GM21447 (cell line): ENCODE measurements around the gene ABI3BP.

Experiments used
- ATAC-seq: cut with Tn5 transposase; IDR thresholded peaks from one replicate; pipeline ENCODE4 v1.9.1; 2021; ENCODE audit not compliant: unreplicated experiment

ABI3BP gene

GRCh38 chr3:100988080-100988479 is 5.1 kb downstream of the ABI3BP start:
- no peak for ATAC-seq

- ATAC-seq: no peak
These were observed 8.9 kb downstream of the ABI3BP start for GRCh38 chr3:100984308-100984707.

GRCh38 chr3:100982710-100983109 is 10.5 kb downstream of the ABI3BP start:
- ATAC-seq: no peak

- no peak for ATAC-seq
These were observed 11.9 kb downstream of the ABI3BP start for GRCh38 chr3:100981164-100981911.

GRCh38 chr3:100978011-100978659 is 15.1 kb downstream of the ABI3BP start:
- ATAC-seq: no peak

GRCh38 chr3:100976611-100977010 is 16.6 kb downstream of the ABI3BP start:
- ATAC-seq: no peak

GRCh38 chr3:100975714-100976113 is 17.5 kb downstream of the ABI3BP start:
- no peak for ATAC-seq

- no peak for ATAC-seq
These were observed 19.6 kb downstream of the ABI3BP start for GRCh38 chr3:100973594-100973993.

GRCh38 chr3:100972867-100973266 is 20.4 kb downstream of the ABI3BP start:
- no peak for ATAC-seq

- no peak for ATAC-seq
These were observed 20.8 kb downstream of the ABI3BP start for GRCh38 chr3:100972301-100972844.

GRCh38 chr3:100971798-100972197 is 21.4 kb downstream of the ABI3BP start:
- no peak for ATAC-seq

- ATAC-seq: no peak
These were observed 22.7 kb downstream of the ABI3BP start for GRCh38 chr3:100970477-100970990.

GRCh38 chr3:100968932-100969906 is 24.0 kb downstream of the ABI3BP start:
- ATAC-seq: no peak

GRCh38 chr3:100966807-100967206 is 26.4 kb downstream of the ABI3BP start:
- no peak for ATAC-seq

GRCh38 chr3:100966049-100966491 is 27.2 kb downstream of the ABI3BP start:
- no peak for ATAC-seq

- ATAC-seq: no peak
These were observed 30.2 kb downstream of the ABI3BP start for GRCh38 chr3:100963041-100963440.

GRCh38 chr3:100957261-100957986 is 35.8 kb downstream of the ABI3BP start:
- no peak for ATAC-seq

- ATAC-seq: no peak
These were observed 36.9 kb downstream of the ABI3BP start for GRCh38 chr3:100956276-100956675.

GRCh38 chr3:100954990-100955389 is 38.2 kb downstream of the ABI3BP start:
- no peak for ATAC-seq
